ENCODE results near the gene NTNG2.
A peak's percentile ranks its signal among the peaks of the same experiment; 100 is the strongest.

Gene NTNG2

DNA sequence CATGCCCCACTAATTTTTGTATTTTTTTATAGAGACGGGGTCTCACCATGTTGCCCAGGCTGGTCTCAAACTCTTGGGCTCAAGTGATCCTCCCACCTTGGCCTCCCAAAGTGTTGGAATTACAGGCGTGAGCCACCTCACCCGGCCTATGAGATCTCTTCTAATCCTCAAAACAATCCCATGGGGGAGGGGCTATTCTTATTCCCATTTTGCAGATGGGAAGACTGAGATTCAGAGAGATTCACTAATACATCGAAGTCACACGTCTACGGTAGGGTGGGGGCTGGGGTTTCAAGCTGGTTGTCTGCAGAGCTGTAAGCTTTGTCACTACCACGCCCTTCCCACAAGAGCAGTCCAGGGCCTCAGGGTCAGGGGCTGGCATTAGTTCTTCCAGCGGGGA is 14.0 kb upstream of the NTNG2 start:
- DNase-seq, result no peak

DNA sequence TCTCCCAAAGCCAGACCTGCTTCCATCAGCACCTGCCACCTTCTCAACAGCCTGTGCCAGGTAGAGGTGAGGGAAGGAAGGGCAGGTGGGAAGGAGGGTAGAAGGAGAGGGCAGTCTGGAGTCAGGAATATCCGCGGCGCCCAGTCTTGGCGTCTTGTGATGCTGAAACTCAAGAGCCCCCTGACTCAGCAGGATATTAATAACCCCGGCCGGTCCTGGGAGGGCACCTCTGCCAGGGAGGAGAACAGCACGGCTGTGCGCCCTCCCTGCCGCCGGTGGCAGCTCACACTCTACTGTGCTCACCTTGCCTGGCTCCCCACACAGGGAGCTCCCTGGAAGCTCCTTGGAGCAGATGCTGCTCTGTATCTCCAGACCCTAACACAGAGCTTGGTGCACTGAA is 11.6 kb upstream of the NTNG2 start:
- DNase-seq, result no peak

DNA sequence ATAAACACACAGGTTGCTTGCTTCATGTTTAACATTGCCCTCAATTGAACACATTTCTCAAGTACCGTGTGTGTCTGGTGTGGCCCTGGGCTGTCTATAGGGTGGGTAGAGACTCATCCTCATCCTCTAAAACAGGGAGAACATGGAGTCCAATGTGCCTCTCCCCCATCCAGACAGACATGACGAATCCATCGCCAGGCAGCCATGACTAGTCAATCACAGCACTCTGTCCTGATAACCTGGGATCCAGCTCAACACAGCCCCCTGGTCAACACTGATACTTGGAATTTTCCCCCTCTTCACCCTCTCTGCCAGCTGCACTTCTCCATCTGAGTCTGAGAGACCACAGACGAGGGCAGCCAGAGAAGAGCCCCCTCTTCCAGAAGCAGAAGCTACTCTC is 10.7 kb upstream of the NTNG2 start:
- DNase-seq, result no peak

DNA sequence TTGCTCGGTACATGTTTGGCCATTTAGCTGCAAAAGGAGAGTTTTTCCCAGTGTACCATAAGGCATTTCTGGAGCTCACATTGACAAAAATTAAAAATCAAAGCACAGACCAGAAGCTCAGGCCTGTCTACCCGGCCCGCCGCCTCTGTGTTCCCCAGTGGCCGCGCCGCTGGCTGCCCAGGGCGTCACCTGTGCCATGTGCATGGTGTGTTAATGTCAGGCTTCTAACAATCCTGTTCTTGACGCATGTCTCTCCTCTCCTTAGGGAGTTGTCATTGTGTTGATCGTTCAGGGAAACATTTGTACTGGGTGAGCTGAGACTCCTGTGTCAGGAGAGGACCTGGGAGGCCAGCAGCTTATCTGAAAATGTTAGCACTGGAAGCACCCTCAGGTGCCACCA is 9.6 kb upstream of the NTNG2 start:
- DNase-seq, result no peak

DNA sequence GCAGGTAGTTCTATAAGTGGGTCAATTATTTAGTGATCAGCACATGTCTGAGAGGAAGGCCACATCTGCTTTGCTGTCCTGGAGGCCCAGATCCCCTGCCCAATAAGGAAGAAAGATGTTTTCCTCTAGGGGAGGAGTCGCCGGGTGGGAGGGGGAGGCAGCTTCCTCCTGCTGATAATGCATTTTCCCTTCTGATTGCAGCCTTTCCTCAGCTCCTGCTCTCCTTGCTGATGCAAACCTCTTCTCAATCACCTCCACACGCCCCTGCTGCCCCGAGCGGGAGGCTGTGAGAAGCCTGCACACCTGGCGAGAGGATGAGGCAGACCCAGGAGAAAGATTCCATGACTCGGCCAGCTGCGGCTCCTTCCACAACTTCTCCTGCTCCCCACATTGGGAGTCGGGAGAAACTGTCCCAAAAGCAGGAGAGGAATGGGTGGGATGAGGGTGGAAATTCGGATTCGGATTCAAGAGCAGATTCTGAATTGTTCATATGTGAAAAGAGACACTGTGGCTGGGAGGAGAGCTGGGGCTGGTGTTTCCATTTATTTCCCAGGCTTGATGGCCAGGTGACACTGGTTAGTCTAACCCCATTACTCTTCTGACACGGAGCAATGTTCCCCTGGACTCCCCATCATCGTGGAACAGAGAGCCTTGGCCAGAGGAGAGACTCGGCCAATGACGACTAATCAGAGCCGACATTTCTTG is 6.8 kb upstream of the NTNG2 start:
- no peak for DNase-seq

DNA sequence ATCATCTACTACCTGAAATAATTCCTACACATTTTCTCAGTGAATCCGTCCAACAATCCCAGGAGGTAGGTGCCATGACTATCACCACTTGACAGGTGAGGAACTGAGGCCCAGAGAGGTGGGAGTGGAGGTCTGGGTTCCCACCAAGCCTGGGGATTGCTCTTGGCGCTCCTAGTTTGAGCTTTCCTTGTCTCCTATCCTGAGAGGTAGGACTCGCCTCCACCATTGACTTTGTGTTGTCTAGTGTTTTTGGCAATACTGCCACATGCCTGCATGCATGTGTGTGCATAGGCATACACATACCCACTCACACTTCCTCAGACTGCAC is 6.3 kb upstream of the NTNG2 start:
- no peak for DNase-seq

DNA sequence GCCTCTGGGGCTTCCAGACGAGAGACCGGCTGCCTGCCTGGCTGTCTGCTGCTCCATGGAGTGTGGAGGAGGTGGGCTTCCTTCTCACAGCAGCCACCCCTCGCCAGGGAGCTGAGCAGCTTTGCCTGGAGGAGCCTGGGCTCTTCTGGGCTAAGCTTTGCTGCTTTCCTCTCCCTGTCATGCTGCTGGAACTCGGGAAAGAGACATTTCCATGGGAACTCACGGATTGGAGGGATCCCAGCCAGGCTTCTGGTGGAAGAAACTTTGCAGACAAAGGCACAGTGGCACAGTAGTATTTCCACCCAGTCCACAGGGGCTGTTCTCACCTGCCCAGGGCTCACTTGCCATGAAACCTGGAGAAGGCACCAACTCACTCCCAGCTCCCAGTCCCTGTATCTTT is 5.6 kb upstream of the NTNG2 start:
- DNase-seq, result no peak

DNA sequence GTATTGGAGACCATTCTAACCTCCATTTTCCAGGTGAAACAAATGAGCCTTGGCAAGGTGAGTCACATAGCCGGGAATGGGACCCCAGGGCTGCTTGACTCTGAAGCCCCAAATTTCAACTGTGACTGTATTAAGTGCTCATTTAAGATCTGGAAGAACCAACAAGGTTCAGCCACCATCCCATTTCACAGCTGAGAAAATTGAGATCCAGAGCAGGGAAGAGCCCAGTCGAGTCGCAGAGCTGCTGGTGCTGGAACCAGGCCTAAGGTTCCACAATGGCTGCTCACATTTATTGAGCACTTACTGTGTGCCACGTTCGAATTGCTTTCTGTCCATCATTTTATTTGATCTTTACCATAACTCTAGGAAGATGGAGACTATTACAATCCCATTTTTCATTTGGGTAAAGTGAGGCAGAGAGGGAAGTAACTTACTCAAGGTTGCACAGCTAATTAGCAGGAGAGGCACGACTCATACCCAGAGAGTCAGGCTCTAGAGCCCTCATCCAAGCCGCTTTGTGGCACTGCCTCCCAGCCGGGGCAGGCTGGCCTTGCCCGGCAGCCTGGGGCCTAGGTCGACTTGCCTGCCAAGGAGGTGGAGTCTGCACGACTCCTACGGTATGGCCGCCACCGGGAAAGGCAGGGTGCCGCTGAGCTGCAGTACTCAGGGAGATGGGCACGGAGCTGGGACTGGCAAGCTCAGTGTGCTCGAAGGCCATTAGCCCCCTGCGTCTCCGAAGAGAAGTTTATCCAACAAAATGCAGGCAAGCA is 4.3 kb upstream of the NTNG2 start:
- DNase-seq, result no peak

DNA sequence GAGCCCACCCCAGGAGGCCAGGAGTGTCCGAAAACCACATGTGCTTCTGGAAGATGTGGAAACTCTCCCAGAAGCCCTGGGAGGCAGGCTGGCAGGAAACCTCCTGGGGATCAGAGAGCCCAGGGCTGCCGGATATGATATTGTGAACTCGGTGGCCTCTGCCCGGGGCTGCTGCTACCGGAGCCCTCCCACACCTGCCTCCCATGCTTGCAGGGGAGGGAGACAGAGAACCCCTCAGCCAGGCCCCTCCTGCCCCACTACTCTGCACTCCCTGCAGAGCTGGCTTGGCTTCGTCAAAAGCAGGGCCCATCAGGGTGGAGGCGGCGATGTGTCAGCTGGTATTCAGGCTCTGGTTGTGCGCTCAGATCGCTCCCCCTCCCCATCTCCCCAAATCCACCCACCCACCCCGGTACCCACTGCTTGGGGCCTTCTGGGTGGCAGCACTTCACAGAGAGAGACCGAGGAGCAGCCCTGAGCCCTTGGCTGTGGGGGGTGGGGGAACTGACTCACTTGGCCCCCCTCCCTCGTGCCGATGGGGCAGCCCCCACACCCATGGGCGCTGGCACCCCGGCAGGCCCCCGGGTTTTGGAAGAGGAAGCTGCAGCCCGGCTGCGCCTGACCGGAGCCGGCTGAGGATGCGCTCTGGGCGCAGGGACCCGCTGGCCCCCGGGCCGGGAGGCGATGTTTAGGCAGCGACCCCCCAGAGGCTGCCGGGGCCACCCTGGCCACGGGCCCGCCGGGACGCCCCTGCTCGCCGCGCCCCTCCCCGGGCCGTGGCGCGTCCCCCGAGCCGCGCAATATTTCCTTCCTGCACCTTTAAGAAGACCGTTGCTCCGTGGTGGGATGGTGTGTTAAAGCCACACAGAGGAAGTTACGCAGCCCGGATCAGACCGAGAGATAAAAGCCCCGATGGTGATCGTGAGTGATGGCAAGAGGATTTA is 786 bp upstream of the NTNG2 start:
- DNase-seq, result peak; percentile 60

DNA sequence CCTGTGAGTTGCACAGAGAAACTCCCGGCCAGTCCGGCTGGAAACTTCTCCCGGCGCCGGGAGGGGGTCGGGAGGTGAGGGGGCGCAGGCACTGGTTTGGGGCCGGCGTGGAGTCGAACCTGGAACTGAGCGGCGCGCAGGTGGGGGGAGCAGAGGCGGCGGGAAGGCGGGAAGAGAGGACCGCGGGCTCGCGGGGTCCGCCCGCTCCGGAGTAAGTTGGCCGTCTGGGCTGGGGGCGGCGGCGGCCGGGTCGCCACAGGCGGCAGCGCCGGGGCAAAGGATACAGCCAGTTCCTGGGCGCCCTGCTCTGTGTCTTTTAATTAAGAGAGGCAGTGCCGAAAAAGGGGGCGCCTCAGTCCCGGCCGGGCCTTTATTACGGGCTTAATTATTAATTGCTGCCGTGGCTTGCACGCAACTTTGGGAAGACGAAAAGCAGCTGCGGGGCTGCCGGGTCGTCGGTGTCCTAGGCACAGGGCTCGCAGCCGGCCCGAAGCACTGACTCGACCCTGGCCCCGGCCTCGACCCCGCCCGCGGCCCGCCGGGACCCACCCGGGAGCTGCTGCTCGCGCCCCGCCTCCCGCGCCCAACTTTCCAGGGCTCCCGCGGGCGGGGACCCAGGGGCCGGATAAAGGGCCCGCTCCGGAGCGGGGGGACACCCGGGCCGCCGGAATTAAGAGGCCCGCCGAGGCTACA is 1.1 kb downstream of the NTNG2 start:
- no peak for DNase-seq

DNA sequence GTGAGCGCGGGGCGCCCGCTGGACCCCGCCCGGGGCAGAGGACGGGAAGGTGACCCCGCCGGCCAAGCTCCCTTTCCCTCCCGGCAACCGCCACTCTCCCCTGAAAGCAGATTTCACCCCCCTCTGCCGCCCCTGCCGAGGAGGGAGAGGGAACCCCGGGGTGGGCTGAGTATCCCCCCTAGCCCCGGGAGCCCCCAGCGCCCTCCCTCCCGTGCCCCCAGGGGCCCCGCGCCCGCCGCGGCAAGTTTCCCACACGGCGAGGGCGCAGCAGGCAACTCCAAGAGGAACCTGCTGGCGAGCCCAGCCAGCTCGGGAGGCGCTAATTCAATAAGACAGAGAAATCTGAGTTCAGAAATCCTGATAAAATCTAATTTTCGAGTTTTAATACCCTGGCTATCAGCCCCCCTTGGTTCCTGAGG is 1.6 kb downstream of the NTNG2 start:
- DNase-seq, result peak; percentile 21

DNA sequence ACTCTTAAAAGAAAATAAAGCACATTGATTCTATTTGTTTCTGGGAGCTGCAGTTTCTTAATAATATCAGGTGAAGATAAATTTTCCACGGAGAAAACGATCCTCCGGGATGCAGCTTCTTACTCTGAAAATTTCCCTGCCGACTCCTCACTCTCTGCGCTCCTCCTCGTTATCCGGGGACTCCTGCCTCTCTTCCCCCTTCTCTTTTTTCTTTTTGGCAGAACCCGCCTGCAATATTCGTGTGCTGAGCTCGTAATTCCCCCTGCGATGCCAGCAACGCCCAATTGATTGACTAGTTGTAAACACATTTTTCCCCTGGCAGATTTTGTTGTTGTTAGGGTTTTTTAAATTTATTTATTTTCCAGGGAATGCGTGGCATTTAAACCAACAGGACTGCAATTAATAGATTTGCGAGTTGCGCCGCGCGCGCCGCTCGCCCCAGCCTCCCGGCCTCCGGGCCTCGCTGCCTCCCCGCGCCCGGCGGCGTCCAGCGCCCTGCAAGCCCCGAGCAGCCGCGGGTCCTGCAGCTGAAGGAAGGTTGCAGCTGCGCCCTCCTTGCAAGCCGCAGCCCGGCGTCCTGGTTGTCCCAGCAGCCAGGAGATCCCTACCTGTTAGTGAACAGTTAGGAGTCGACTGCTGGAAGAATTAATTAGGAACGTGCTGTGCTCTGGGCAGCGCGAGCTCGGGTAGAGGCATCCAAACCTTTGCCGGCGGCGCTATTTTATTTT is 2.2 kb downstream of the NTNG2 start:
- no peak for DNase-seq

DNA sequence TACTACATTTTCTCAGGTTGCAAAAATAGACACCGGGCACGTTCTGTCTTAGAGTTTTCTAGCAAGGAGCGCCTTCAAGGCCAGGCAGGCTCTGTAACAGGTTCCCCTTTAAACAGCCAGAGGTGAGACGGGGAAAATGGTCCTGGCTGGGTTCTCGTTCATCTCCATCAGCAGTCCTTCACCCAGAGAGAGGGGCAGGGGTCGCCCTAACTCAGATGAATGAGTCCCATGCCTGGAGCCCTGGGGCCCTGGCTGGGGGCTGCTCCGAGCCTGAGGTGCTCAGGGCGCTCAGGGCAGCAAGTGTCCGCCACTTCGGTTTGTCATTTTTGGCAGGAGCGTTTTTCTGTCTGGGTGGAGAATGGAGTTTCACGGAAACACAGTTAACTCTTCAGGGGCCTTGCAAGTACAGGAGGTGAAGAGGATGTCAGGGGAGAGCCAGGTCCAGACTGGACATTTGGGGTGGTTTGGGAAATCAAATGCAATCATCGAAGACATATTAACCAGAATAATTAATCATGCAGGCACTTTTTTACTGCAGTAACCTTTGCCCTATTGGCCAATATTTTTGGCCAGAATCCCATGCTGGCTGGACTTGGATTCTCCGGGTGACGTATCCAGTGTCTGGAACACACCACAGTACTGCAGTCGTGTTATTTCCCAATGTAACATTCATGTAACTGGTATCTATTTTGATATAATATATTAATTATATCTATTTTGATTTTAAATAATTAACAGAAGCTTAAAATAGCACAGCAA is 2.9 kb downstream of the NTNG2 start:
- DNase-seq, result no peak

DNA sequence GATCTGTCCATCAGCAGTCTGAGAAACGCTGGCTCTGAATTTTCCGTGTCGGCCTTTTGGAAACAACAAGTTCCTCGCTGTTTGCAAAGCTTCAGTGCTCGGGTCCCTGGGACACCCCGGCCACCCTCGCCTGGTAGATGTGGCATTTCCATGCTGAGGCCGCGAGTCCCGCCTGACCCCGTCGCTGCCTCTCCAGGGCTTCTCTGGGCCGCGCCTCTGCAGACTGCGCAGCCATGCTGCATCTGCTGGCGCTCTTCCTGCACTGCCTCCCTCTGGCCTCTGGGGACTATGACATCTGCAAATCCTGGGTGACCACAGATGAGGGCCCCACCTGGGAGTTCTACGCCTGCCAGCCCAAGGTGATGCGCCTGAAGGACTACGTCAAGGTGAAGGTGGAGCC is 4.7 kb downstream of the NTNG2 start:
- peak; percentile 27 for DNase-seq

DNA sequence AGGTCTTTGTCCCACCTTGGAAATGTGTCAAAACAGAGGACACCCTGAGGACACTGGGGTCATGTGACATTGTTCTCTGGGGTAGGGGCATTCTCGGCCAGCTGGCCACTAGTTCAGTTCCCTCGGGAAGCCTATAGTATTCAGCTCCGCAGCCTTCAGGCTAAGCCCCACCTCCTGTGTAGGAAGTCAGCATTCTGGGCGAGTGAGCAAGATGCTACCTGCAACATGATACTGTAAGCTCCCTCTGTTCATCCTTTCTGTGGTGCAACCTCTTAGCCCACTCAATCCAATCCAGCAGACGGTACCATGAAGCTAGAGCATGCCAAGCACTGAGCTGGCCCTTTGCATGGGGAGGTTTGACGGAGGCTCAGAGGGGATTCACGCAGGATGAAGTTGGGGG is 5.3 kb downstream of the NTNG2 start:
- DNase-seq, result no peak

DNA sequence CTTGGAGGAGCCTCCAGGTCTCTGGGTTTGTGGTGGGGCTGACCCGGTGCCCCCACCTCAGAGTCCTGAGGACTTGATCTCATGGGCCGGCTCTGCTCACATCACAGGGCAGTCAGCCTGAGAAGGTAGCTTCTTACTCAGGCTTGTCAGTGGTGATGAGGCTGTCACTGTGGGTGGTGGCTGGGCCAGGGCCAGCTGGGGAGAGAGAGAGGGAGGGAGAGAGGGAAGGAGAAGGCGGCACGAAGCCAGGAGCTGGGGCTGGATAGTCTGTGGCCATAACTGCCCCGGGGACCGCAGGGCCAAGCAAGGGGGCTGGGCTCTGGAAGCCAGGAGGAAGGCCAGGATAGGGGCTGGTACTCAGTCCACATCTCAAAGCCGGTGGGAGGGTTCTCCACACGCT is 6.5 kb downstream of the NTNG2 start:
- DNase-seq, result no peak

DNA sequence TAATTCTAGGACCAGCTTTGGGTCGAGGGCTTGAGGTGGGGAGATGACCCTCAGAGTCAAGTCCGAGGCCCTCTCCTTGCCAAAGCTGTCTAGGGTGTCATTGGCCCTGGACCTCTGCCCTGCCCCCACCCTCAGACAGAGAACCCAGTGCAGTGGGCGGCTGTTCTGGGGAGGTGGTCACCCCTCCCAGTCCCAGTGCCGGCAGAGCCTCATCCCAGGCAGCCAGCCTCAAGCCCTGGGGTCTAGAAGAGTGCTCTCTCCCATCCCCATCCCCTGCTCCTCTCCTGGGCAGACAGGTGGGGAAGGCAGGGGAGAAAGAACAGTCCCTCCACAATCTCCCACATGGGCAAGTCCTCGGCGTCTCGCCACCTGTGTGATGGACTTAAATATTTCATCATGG is 7.0 kb downstream of the NTNG2 start:
- DNase-seq, result no peak

DNA sequence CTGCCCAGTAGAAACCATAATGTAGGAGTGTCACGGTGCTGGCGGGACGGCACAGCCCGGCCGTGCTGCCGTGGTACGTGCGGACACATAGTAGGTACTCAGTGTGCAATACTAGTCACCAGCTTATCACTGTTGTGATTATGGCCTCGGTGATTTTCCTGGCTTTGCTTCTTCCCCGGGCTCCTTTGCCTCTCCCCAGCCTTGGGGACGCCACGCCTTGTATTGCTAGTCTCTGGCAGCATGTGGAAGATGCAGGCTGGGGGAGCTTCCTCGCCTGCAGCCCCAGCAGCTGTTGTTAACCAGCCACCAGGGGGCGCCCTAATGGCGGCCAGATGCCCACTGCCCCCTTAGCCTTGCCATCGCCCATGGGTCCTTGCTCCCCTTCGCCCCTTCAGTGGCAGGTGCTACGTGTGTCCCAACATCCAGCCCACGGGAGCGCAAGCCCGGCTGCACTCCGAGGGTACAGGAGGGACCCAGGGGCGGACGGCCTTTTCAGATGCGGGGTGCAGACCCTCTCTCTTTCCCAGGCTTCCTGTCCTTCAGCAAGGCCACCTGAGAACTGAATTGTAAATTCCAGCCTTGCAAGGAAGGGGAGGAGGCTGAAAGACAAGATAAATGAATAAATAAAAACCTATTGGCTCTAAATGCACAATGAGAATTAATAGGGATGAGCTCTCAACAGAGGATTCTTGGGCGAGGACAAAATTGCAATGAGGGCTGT is 8.0 kb downstream of the NTNG2 start:
- peak; percentile 77 for DNase-seq

DNA sequence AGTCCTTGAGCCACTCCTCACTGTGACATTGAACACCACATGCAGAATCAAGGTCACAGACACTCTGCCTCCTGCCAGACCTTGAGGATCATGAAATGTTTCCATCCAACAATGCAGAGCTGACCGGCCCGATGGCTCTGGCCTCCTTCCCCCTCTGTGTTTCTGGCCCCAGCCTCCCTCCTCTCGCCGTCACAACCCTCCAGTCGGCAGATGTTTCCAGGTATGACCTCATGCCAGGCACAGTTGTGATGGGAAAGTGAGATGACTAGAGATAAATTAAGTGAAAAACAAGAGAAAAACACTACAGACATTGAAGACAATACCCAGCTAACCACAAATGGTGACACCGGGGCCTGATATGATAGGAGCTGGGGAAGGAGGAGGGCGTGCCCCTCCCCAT is 9.8 kb downstream of the NTNG2 start:
- no peak for DNase-seq

DNA sequence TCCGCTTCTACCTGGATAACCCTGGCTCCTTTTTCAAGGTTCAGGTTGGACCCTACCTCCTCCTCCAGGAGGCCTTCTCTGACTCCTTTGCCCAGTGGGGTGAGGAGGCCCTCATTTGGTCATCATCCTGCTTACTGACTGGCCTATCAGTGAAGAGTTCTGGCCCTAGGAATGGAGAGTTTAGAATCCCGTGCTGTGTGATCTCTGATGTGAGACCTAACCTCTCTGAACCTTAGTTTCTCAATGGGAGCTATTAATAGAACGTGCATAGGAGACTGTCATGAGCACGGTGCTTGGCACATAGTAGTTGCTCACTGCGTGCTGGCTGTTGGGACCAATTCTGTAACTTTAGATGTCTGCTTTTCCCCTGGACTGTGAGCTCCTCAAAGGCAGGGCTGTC is 10.3 kb downstream of the NTNG2 start:
- no peak for DNase-seq

DNA sequence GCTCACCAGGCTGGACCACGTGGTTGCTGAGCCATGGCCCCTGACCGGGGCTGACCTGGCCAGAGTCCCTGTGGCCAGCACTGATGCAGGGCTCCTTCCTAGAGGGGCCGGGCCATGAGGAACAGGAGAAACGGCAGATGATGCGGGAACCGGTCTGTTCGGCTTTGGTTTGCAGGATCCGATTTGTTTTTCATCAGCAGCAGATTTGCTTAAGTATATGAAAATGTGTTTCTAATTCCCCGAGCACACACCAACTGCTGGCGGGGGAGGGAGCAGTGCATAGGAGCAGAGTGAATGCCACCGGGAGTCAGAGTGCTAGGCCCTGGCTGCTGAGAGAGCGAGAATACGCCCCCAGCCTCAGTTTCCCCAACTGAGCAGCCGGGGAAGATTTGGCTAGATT is 13.6 kb downstream of the NTNG2 start:
- no peak for DNase-seq
